22Rv1 (cell line): ENCODE measurements around the gene KLK5.

Experiments used
- H3K27ac ChIP-seq: fragments of 450-650 bp; 2 replicates; pipeline ENCODE4 v1.5.1; 2017
- ZFX ChIP-seq: fragments of 450-650 bp; IDR thresholded peaks from 2 replicates; pipeline ENCODE4 v1.6.1; 2017; ENCODE audit warnings: antibody characterized with exemption, borderline replicate concordance
- TF ChIP-seq, protein P1 (sequence below): fragments of 450-650 bp; IDR thresholded peaks from 2 replicates; pipeline ENCODE4 v1.5.1; 2017; ENCODE audit warnings: mild to moderate bottlenecking

The KLK5 gene

DNA sequence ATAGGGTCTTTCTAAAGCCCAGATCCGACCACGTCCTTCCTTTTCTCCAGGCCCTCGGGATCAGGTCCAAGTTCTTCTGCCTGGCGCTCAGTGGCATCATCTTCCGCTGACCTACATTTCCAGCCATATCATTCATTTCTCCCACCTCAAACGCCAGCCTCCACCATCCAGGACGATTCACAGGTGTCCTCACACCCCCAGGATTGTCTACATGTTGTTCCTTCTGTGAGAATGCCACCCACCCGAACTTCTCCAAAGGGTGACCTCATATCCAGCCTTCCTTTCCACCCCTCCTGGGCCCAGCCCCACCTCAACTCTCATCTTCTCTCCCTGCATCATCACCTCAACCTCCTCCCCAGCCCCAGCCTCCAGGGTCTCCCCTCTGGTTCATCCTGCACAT, 4.7 kb upstream of the KLK5 start:
- no peak for TF ChIP-seq ZFX
- TF ChIP-seq, protein P1, sequence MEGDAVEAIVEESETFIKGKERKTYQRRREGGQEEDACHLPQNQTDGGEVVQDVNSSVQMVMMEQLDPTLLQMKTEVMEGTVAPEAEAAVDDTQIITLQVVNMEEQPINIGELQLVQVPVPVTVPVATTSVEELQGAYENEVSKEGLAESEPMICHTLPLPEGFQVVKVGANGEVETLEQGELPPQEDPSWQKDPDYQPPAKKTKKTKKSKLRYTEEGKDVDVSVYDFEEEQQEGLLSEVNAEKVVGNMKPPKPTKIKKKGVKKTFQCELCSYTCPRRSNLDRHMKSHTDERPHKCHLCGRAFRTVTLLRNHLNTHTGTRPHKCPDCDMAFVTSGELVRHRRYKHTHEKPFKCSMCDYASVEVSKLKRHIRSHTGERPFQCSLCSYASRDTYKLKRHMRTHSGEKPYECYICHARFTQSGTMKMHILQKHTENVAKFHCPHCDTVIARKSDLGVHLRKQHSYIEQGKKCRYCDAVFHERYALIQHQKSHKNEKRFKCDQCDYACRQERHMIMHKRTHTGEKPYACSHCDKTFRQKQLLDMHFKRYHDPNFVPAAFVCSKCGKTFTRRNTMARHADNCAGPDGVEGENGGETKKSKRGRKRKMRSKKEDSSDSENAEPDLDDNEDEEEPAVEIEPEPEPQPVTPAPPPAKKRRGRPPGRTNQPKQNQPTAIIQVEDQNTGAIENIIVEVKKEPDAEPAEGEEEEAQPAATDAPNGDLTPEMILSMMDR = no peak
- no peak overlapping the region for H3K27ac ChIP-seq

DNA sequence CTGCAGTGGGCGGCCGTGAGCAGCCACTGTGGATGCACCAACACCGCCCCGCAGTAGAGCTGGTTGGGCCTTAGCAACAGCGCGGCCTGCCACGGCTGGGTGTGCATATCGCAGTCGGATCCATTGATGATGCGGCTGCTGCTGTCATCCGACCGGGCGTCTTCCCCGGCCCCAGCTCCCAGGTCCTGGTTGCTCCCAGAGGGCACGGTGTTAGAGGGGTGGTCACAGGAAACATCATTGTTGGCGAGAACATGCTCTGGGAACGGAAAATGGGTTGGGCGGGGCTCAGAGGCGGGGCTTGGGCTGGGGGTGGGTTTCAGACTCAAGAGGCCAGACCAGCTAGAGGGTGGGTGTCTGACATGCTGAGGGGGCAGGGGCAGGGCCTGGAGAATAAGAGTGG, 3.0 kb downstream of the KLK5 start:
- no peak for TF ChIP-seq ZFX
- TF ChIP-seq, protein P1 = no peak
- H3K27ac ChIP-seq = no peak overlapping the region

DNA sequence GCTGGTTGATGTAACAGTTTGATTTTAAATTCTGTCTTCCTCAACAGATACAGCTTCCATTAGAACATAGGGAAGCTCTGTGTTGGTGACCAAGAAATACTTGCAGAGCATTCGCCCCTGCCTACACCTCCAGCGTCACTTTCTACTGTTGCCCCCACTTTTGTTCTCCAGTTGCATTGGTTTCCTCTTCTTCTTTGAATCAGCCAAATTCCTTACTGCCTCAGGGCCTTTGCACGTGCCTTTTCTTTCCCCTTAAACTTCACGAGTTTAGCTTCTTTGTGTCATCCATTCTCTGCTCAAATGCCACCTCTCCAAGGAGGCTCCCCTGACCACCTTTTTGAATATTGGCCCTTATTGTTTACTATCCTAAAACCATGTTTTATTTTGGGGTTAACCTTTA, 5.7 kb downstream of the KLK5 start:
- no peak overlapping the region for H3K27ac ChIP-seq
- no peak for TF ChIP-seq ZFX
- TF ChIP-seq, protein P1 = no peak

DNA sequence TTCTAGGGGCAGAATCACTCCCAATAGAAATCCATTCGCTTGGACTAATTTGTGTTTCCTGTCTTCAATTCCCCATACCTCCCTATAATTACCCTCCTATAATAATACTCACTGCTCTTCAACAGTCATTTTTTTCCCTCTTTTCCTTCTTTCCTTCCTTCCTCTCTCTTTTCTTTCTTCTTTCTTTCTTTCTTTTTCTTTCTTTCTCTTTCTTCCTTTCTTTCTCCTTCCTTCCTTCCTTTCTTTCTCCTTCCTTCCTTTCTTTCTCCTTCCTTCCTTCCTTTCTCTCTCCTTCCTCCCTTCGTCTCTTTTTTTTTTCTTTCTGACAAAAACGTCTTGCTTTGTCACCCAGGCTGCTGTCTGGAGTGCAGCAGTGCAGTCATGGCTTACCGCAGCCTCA, 8.0 kb downstream of the KLK5 start:
- H3K27ac ChIP-seq = no peak overlapping the region
- TF ChIP-seq ZFX = no peak
- TF ChIP-seq, protein P1 = no peak

DNA sequence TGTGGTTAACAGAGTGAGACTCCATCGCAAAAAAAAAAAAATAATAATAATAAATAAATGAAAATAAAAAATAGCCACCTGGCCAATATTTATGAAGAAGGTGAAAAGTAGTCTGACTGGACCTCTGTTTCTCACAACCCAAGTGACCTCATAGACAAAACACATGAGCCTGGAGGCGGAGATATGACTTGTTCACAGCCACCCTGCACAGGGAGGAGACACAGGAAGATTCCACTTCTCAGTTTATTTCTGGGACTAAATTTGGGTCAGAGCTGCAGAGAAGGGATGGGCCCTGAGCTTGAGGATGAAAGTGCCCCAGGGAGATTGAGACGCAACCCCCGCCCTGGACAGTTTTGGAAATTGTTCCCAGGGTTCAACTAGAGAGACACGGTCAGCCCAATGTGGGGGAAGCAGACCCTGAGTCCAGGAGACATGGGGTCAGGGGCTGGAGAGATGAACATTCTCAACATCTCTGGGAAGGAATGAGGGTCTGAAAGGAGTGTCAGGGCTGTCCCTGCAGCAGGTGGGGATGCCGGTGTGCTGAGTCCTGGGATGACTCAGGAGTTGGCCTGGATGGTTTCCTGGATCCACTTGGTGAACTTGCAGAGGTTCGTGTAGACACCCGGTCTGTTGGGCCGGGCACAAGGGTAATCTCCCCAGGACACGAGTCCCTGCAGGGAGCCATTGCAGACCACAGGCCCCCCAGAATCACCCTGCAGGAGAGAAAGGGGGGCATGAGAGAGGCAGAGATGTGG, 9.6 kb downstream of the KLK5 start:
- no peak overlapping the region for H3K27ac ChIP-seq
- no peak for TF ChIP-seq ZFX
- TF ChIP-seq, protein P1 = no peak

DNA sequence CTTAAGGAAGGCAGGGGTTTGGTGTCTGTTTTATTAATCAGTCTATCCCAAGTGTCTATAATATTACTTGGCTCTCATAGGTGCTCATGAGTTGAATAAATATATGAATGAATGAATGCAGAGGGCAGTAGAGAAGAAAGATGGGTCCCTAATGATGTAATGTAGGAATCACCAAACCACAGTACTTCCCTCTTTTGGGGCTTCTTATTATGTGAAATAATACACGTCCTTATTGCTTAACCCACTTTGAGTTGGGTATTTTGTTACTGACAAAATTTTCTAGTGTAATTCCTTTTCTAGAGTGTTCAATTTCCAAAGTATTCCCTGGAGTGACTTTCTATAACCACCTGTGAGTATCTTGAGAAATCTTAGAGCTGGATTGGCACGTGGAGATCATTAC, 13.2 kb downstream of the KLK5 start:
- no peak overlapping the region for H3K27ac ChIP-seq
- TF ChIP-seq ZFX = no peak
- TF ChIP-seq, protein P1 = no peak

DNA sequence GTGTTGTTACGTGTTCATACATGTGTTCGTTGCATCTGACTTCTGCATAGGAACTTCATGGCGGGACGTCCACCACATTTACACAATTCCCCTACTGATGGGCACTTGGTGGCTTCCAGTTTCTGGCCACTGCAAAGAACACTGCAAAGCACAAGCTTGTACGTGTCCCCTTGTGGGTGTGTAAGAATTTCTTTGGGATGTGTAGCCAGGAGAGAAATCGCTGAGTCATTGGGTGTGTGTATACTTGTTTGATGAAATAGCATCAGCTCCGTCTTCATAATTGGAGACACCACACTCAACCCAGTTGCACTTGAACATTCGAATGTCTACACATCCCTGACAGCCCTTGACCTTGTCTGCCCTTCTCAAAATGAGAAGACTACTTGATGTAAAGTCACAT, 19.2 kb downstream of the KLK5 start:
- H3K27ac ChIP-seq = no peak overlapping the region
- TF ChIP-seq, protein P1 = no peak
- TF ChIP-seq ZFX = no peak
